ENCODE results near the gene BICC1.

DNA sequence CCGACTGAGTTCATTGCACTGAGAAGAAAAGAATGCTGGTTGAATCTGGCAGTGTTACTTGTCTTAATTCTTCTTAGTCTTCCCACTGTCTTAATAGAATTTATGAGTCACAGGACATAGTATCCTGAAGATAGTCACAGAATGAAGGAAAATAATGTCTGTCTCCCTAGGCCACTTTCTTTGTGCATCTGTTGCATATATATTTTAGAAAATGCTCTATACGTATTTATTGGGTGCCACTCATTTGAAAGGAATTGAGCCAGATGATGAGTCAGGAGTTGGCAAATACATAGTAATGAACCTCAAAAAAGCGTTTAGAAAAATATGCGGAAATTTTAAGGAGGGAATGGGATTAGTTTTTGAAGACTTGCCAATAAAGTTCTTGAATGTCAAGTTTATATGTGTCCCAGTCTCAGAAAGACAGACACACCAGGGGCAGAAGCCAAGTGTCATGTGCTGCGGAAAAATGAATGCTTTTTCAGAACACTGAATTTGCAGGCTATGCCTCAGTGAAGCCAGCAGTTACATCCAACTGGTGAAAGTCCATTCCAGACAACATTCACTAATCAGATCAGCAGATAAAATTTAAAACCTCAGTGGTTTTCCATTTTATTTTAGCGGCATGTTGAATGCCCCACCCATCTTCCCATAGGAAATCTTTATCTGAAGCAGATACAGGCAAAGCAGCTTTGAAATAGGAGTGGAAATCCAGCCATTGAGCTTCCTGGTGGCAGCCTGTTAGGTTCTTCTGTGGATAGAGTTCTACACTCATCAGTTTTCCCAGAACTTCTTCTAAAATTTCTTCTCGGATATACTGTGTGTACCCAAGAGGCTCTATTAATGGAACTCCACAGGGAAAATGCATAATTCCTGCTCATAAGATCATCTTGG, 308.4 kb downstream of the BICC1 start:
- TF ChIP-seq, protein P1, sequence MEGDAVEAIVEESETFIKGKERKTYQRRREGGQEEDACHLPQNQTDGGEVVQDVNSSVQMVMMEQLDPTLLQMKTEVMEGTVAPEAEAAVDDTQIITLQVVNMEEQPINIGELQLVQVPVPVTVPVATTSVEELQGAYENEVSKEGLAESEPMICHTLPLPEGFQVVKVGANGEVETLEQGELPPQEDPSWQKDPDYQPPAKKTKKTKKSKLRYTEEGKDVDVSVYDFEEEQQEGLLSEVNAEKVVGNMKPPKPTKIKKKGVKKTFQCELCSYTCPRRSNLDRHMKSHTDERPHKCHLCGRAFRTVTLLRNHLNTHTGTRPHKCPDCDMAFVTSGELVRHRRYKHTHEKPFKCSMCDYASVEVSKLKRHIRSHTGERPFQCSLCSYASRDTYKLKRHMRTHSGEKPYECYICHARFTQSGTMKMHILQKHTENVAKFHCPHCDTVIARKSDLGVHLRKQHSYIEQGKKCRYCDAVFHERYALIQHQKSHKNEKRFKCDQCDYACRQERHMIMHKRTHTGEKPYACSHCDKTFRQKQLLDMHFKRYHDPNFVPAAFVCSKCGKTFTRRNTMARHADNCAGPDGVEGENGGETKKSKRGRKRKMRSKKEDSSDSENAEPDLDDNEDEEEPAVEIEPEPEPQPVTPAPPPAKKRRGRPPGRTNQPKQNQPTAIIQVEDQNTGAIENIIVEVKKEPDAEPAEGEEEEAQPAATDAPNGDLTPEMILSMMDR (conservative IDR thresholded peaks at IDR 0.05 in 1 of 2, IDR thresholded peaks at IDR 0.05 in 1 of 2; ENCODE audit: low read depth in 1 of 2, low read length in 2 of 2), result no peak
- TF ChIP-seq EZH2 (IDR thresholded peaks at IDR 0.05; ENCODE audit: low read length, missing control alignments), result no peak
